GM18870 (cell line): Measurements from ENCODE around the gene CYP1A2.
"Not testable (repeated sequence)": the region's sequence is repeated elsewhere in the genome, so short reads cannot be mapped to it uniquely, and the experiment has no call there.

Experiments used
- ATAC-seq: cut with Tn5 transposase; IDR thresholded peaks from one replicate; pipeline ENCODE4 v1.9.1; 2021; ENCODE audit warnings: moderate library complexity; ENCODE audit not compliant: unreplicated experiment

CYP1A2 gene

GRCh38 chr15:74735305-74735704, 13.3 kb upstream of the CYP1A2 start:
- ATAC-seq: no peak

- not testable (repeated sequence) for ATAC-seq
These were observed 10.4 kb upstream of the CYP1A2 start for GRCh38 chr15:74738239-74738638.

GRCh38 chr15:74742422-74742821, 6.2 kb upstream of the CYP1A2 start:
- ATAC-seq: no peak

GRCh38 chr15:74746389-74746788, 2.3 kb upstream of the CYP1A2 start:
- no peak for ATAC-seq

GRCh38 chr15:74749832-74750231, 1.2 kb downstream of the CYP1A2 start:
- ATAC-seq: no peak

GRCh38 chr15:74750751-74751150, 2.1 kb downstream of the CYP1A2 start:
- ATAC-seq: no peak

- no peak for ATAC-seq
These were observed 3.4 kb downstream of the CYP1A2 start for GRCh38 chr15:74752011-74752410.

GRCh38 chr15:74752531-74752930, 3.9 kb downstream of the CYP1A2 start:
- ATAC-seq: no peak

- ATAC-seq: no peak
These were observed 6.1 kb downstream of the CYP1A2 start for GRCh38 chr15:74754593-74755215.

- no peak for ATAC-seq
These were observed 10.1 kb downstream of the CYP1A2 start for GRCh38 chr15:74758736-74759135.

GRCh38 chr15:74762791-74763150, 14.1 kb downstream of the CYP1A2 start:
- no peak for ATAC-seq

GRCh38 chr15:74763416-74763815, 14.8 kb downstream of the CYP1A2 start:
- ATAC-seq: no peak

- ATAC-seq: no peak
These were observed 18.8 kb downstream of the CYP1A2 start for GRCh38 chr15:74767167-74768098.

GRCh38 chr15:74768099-74768770, 19.6 kb downstream of the CYP1A2 start:
- no peak for ATAC-seq

GRCh38 chr15:74768771-74769342, 20.2 kb downstream of the CYP1A2 start:
- no peak for ATAC-seq

GRCh38 chr15:74769463-74770025, 20.9 kb downstream of the CYP1A2 start:
- no peak for ATAC-seq

- ATAC-seq: no peak
These were observed 21.7 kb downstream of the CYP1A2 start for GRCh38 chr15:74770211-74770903.

- ATAC-seq: no peak
These were observed 24.7 kb downstream of the CYP1A2 start for GRCh38 chr15:74773329-74773728.

GRCh38 chr15:74773731-74774252, 25.1 kb downstream of the CYP1A2 start:
- ATAC-seq: no peak

- ATAC-seq: no peak
These were observed 26.5 kb downstream of the CYP1A2 start for GRCh38 chr15:74775132-74775562.
